Lower leg skin (tissue), 3 donors: Measurements from ENCODE around the gene MMD2.

ENCODE experiments used
- CTCF ChIP-seq, 3 donors: fragments of 450-650 bp; IDR thresholded peaks; one replicate each; pipeline ENCODE4 v1.5.1; 2016; ENCODE audit warnings: antibody characterized with exemption in 3 of 3, mild to moderate bottlenecking in 3 of 3, moderate library complexity in 2 of 3
- POLR2A ChIP-seq, 2 donors: fragments of 450-650 bp; IDR thresholded peaks; one replicate each; pipeline ENCODE4 v1.6.1; 2016 to 2017; ENCODE audit warnings: antibody characterized with exemption in 2 of 2, mild to moderate bottlenecking in 1 of 2, moderate library complexity in 1 of 2

GRCh38 chr7:4886671-4887070, 72.3 kb downstream of the MMD2 start:
- TF ChIP-seq CTCF (IDR thresholded peaks at IDR 0.05) (no peak), POLR2A (IDR thresholded peaks at IDR 0.05) (no peak)
